ENCODE measurements around the gene CCDC85B. TPM values are rescaled to one million over a fixed set of nuclear protein-coding genes. Genes with fewer than 3 reads are reported as not detected.

The CCDC85B gene
- polyA plus RNA-seq, result 2.2 and 2.7 TPM in 2 replicates

GRCh38 chr11:65890324-65891218, at the start of gene CCDC85B:
CCDC85B (plus strand) TSS chr11:65890673; CDS start chr11:65890784, 111 bp downstream.

GRCh38 chr11:65857853-65858680, 32.4 kb upstream of the CCDC85B start, which contains the start of gene CFL1:
CFL1 (minus strand) TSS chr11:65858180; CDS start chr11:65858099, 81 bp downstream.

GRCh38 chr11:65860278-65861164, 30.0 kb upstream of the CCDC85B start, which contains the start of gene MUS81:
MUS81 (plus strand) TSS chr11:65860433; CDS start chr11:65860754, 321 bp downstream.

GRCh38 chr11:65872586-65873317, 17.7 kb upstream of the CCDC85B start, which contains the start of gene EFEMP2:
EFEMP2 (minus strand) TSS chr11:65872800; CDS start chr11:65872354, 446 bp downstream.

GRCh38 chr11:65879617-65880016, 10.9 kb upstream of the CCDC85B start, which contains the start of gene CTSW:
CTSW (plus strand) TSS chr11:65879837; CDS start chr11:65879855, 18 bp downstream.

GRCh38 chr11:65888163-65888814, 2.2 kb upstream of the CCDC85B start, which contains the start of gene FIBP:
FIBP (minus strand) TSS chr11:65888471; CDS start chr11:65888418, 53 bp downstream.

GRCh38 chr11:65900125-65900898, 9.8 kb downstream of the CCDC85B start, which contains the start of gene FOSL1:
FOSL1 (minus strand) TSS chr11:65900388; CDS start chr11:65900339, 49 bp downstream.

GRCh38 chr11:65918211-65919140, 28.0 kb downstream of the CCDC85B start, which contains the start of gene C11orf68:
C11orf68 (minus strand) TSS chr11:65919062; CDS start chr11:65919031, 31 bp downstream.

GRCh38 chr11:65919141-65919572, 28.7 kb downstream of the CCDC85B start, which contains the start of gene DRAP1:
DRAP1 (plus strand) TSS chr11:65919426; CDS start chr11:65919502, 76 bp downstream.

Other genes starting within 250 kb of the CCDC85B start
- gene RELA, start 227.8 kb upstream of the CCDC85B start, polyA plus RNA-seq, result 2.3 and 3.0 TPM in 2 replicates
- gene KAT5, start 178.4 kb upstream of the CCDC85B start, polyA plus RNA-seq, result 2.4 and 7.8 TPM in 2 replicates
- 6.6 and 13.0 TPM in 2 replicates for gene RNASEH2C, start 169.9 kb upstream of the CCDC85B start, polyA plus RNA-seq
- 0.08 and 0.35 TPM in 2 replicates for gene AP5B1, start 109.7 kb upstream of the CCDC85B start, polyA plus RNA-seq
- not detected in 2 replicates for gene OVOL1, start 103.6 kb upstream of the CCDC85B start, polyA plus RNA-seq
- gene SNX32, start 56.7 kb upstream of the CCDC85B start, polyA plus RNA-seq, result 2.2 and 4.6 TPM in 2 replicates
- 185 and 274 TPM in 2 replicates for gene CFL1, start 32.5 kb upstream of the CCDC85B start, polyA plus RNA-seq
- gene MUS81, start 30.2 kb upstream of the CCDC85B start, polyA plus RNA-seq, result 9.5 and 11.2 TPM in 2 replicates
- 0.31 and 1.8 TPM in 2 replicates for gene EFEMP2, start 17.9 kb upstream of the CCDC85B start, polyA plus RNA-seq
- not detected in 2 replicates for gene CTSW, start 10.8 kb upstream of the CCDC85B start, polyA plus RNA-seq
- 37.0 and 67.8 TPM in 2 replicates for gene FIBP, start 2.2 kb upstream of the CCDC85B start, polyA plus RNA-seq
- not detected in 2 replicates for gene FOSL1, start 9.7 kb downstream of the CCDC85B start, polyA plus RNA-seq
- gene C11orf68, start 28.4 kb downstream of the CCDC85B start, polyA plus RNA-seq, result 12.4 and 15.2 TPM in 2 replicates
- 32.5 and 40.9 TPM in 2 replicates for gene DRAP1, start 28.8 kb downstream of the CCDC85B start, polyA plus RNA-seq
- 0.73 TPM in 1 of 2 replicates, not detected in the other for gene TSGA10IP, start 54.8 kb downstream of the CCDC85B start, polyA plus RNA-seq
- 22.8 and 46.8 TPM in 2 replicates for gene SART1, start 71.1 kb downstream of the CCDC85B start, polyA plus RNA-seq
- gene EIF1AD, start 111.5 kb downstream of the CCDC85B start, polyA plus RNA-seq, result 30.9 and 38.3 TPM in 2 replicates
- 356 and 424 TPM in 2 replicates for gene BANF1, start 111.8 kb downstream of the CCDC85B start, polyA plus RNA-seq
- gene CST6, start 121.3 kb downstream of the CCDC85B start, polyA plus RNA-seq, result not detected in 2 replicates
- gene CATSPER1, start 135.8 kb downstream of the CCDC85B start, polyA plus RNA-seq, result 0.59 TPM in 1 of 2 replicates, not detected in the other
- gene GAL3ST3, start 158.5 kb downstream of the CCDC85B start, polyA plus RNA-seq, result 8.7 and 19.5 TPM in 2 replicates
- 63.3 and 67.3 TPM in 2 replicates for gene SF3B2, start 161.7 kb downstream of the CCDC85B start, polyA plus RNA-seq
- 1.0 and 2.4 TPM in 2 replicates for gene PACS1, start 179.6 kb downstream of the CCDC85B start, polyA plus RNA-seq

Measured in Purkinje cell (primary cell).